GM12875 (cell line): ENCODE measurements around the gene AQR.
"Not testable (repeated sequence)": the region's sequence is repeated elsewhere in the genome, so short reads cannot be mapped to it uniquely, and the experiment has no call there.

ENCODE experiments used
- H3K4me3 ChIP-seq: one replicate; pipeline ENCODE4 v1.5.1; 2011; ENCODE audit warnings: low read depth, low read length, control low read depth
- TF ChIP-seq, protein P1 (sequence below): IDR thresholded peaks from 2 replicates; pipeline ENCODE4 v1.5.1; 2011; ENCODE audit warnings: low read depth, mild to moderate bottlenecking, control low read depth, inconsistent platforms, low read length, moderate library complexity, borderline replicate concordance; ENCODE audit not compliant: insufficient read depth

The AQR gene

DNA sequence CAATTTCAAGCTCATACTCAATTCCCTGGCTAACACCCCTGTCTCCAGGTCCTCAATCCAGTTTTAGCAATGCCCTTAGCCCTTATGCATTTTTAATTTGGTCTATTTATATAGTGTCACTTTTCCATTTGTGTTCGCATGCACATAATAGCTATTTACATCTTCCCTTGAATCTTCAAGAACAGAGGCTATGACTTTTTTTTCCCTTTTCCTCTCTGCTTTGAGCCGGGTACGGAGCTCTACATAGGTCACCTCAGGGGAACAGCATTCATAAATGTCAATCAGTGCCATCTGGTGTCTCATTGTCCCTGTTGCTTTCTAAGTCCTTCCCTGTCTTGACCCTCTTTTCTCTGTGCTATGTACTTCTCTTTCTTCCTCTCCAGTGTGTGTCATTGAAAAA is 147.7 kb downstream of the AQR start:
- TF ChIP-seq, protein P1, sequence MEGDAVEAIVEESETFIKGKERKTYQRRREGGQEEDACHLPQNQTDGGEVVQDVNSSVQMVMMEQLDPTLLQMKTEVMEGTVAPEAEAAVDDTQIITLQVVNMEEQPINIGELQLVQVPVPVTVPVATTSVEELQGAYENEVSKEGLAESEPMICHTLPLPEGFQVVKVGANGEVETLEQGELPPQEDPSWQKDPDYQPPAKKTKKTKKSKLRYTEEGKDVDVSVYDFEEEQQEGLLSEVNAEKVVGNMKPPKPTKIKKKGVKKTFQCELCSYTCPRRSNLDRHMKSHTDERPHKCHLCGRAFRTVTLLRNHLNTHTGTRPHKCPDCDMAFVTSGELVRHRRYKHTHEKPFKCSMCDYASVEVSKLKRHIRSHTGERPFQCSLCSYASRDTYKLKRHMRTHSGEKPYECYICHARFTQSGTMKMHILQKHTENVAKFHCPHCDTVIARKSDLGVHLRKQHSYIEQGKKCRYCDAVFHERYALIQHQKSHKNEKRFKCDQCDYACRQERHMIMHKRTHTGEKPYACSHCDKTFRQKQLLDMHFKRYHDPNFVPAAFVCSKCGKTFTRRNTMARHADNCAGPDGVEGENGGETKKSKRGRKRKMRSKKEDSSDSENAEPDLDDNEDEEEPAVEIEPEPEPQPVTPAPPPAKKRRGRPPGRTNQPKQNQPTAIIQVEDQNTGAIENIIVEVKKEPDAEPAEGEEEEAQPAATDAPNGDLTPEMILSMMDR: no peak
- no peak overlapping the region for H3K4me3 ChIP-seq

DNA sequence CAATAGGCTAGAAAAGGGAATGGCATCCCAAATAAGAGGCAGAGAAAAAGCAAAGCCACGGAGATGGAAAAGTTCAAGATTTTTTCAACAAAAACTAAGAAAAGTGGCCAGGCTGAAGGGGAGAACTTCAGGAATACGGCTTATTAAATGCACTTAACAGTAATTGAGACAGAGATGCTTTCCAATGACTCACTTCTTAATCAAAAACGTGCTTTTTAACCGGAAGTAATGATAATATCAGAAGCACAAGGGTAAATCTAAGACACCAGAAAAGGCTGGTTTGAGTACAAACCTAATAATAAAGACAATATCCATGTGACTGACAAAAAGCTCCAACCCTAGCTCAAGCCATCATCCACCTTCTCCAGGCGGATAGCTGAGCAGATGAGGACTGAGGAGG is 149.4 kb downstream of the AQR start:
- TF ChIP-seq, protein P1: no peak
- H3K4me3 ChIP-seq: no peak overlapping the region

DNA sequence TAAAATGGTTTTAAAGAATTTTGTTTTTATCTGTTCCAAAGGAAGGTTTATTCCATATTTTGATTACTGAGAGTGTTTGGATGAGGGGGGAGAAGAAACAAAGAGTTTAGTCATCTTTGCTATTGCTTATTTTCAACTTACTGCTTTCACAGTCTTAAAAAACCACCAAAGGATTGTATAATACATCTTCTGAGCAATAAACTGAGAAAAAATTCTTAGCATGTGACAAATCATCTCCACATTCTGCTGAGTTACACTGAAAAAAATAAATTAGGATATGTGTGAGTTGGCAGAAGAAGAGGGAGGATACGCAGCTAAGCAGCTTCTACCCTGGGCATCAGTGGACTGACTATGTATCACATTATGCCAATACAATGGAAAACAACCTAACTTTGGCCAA is 151.0 kb downstream of the AQR start:
- TF ChIP-seq, protein P1: no peak
- H3K4me3 ChIP-seq: no peak overlapping the region

DNA sequence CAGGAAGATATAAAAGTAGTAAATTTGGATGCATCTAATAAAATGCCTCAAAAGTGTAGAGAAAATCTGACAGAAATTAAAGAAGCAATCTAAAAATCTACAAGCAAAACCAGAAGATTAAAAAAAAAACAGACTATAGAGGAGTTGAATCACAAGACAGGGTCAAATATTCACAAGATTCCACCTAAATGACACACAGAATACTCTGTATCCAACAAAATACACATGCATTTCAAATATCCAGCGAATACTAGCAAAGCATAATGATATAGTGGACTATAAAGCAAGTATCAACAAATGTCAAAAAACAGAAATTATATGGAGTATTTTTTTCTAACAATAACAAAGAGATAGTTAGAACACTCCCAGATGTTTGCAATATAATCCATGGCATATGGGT is 153.7 kb downstream of the AQR start:
- TF ChIP-seq, protein P1: no peak
- no peak overlapping the region for H3K4me3 ChIP-seq

DNA sequence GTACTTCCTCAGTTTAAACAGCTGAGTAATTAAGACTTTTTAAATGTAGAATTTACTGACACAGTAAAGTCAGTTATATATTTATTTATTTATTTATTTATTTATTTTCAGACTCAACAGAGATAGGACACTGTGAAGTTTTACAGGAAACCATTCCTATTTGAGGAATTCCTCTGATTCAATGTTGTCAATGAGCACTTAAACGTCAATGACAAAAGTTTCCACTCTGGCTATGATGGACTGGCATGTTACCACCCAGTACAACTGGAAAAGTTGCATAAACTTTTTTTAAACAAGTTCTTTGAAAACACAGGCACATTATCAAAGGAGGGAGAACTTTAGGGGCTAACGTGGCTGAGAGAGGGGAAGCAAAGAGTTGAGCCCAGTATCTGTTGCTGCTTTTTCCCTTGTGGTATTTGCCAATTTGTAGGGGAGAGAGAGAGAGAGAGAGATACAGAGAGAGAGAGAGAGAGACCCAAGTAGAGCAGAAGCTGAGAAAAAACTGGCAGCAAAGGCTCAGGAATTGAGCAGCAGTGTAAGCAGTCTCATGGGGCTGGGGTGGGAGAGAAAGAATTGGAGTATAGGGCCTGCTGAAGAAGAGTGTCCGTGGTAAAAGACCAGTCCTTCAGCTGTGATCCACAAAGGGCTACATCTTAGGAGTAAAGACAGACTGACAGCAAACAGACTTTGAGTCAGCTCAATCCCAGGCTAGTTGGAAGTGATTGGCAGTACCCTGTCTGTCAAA is 155.9 kb downstream of the AQR start:
- TF ChIP-seq, protein P1: no peak
- H3K4me3 ChIP-seq: no peak overlapping the region

DNA sequence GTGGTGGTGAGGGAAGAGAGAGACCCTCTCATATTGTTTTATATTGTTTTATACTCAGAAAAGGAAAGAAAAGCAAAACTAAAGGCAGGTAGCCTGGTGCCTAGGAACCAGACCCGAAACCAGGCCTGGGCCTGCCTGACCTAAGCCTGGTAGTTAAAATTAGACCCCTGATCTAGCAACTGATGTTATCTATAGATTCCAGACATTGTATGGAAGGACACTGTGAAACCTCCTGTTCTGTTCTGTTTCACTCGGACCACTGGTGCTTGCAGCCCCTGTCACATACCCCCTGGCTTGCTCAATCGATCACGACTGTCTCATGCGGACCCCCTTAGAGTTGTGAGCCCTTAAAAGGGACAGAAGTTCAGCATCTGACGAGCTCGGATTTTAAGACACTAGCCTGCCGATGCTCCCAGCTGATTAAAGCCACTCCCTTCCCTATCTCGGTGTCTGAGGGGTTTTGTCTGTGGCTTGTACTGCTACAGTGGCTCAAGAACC is 156.6 kb downstream of the AQR start:
- H3K4me3 ChIP-seq: not testable (repeated sequence)

DNA sequence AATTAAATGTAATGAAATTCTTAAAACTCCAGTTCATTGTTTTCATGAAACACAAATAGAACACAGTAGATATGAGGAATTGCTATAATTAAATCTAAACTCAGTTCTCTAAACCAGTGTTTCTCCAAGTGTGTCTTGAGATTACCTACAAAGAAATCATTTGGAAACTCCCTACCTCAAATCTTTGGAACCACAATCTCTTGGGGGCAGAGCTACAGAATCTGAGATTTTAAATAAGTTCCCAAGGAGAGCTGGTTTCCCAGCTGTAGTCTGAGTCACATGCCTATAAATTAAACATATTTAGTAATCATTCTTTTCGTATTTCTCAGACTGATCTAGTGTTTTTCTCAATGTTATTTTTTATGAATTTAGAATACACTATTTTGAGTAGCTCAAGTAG is 157.2 kb downstream of the AQR start:
- H3K4me3 ChIP-seq: no peak overlapping the region
- TF ChIP-seq, protein P1: no peak
